ENCODE data around the gene NAT9.

DNA sequence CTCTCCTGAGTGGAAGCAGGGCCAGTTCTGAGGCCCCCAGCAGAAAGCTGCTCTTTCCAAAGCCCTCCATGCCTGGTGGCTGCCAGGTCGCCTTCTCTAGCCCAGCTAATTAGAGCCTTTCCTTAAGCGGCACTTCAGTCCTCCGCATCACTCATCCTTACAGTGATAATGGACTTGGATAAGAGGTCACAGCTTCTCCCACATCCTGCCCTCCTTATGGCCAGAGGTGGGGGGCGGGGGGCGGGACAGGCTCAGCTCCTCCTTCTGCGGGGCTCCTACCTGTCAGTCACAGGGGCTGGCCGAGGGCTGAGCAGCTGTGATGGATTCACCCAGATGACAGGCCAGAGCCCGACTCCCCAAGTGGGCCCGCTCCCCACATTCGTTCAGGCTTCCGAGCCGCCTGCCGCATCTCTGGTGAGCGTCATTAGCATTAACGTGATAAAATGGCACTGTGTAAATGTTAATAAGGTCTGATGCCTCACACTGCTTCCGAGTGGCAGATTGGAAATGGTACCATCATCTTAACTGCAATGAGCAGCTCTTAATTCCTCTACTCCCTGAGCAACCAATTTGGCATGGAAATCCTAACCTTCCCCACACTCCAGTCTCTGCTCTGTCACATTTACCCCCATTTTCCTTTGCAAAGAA is 42.3 kb upstream of the NAT9 start:
- TF ChIP-seq, protein P1, sequence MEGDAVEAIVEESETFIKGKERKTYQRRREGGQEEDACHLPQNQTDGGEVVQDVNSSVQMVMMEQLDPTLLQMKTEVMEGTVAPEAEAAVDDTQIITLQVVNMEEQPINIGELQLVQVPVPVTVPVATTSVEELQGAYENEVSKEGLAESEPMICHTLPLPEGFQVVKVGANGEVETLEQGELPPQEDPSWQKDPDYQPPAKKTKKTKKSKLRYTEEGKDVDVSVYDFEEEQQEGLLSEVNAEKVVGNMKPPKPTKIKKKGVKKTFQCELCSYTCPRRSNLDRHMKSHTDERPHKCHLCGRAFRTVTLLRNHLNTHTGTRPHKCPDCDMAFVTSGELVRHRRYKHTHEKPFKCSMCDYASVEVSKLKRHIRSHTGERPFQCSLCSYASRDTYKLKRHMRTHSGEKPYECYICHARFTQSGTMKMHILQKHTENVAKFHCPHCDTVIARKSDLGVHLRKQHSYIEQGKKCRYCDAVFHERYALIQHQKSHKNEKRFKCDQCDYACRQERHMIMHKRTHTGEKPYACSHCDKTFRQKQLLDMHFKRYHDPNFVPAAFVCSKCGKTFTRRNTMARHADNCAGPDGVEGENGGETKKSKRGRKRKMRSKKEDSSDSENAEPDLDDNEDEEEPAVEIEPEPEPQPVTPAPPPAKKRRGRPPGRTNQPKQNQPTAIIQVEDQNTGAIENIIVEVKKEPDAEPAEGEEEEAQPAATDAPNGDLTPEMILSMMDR (IDR thresholded peaks at IDR 0.05), result no peak
- no peak for TF ChIP-seq POLR2A (IDR thresholded peaks at IDR 0.05)
